Limb (tissue), 2 donors: ENCODE data around the gene RASA3.

ENCODE experiments used
- DNase-seq, 2 donors: peaks; one replicate each; pipeline ENCODE4 v3.0.0-alpha.2; 2016; ENCODE audit errors: extremely low spot score in 2 of 2

RASA3 gene

GRCh38 chr13:113956571-113956970, 175.9 kb downstream of the RASA3 start:
- DNase-seq = no peak

GRCh38 chr13:113955691-113956090, 176.7 kb downstream of the RASA3 start:
- no peak for DNase-seq

DNA sequence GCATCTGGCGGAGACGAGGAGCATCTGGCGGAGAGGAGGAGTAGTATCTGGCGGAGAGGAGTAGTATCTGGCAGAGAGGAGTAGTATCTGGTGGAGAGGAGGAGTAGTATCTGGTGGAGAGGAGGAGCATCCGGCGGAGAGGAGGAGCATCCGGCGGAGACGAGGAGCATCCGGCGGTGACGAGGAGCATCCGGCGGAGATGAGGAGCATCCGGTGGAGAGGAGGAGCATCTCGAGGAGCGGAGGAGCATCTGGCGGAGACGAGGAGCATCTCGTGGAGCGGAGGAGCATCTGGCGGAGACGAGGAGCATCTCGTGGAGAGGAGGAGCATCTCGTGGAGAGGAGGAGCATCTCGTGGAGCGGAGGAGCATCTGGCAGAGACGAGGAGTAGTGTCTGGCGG, 177.2 kb downstream of the RASA3 start:
- DNase-seq = no peak

DNA sequence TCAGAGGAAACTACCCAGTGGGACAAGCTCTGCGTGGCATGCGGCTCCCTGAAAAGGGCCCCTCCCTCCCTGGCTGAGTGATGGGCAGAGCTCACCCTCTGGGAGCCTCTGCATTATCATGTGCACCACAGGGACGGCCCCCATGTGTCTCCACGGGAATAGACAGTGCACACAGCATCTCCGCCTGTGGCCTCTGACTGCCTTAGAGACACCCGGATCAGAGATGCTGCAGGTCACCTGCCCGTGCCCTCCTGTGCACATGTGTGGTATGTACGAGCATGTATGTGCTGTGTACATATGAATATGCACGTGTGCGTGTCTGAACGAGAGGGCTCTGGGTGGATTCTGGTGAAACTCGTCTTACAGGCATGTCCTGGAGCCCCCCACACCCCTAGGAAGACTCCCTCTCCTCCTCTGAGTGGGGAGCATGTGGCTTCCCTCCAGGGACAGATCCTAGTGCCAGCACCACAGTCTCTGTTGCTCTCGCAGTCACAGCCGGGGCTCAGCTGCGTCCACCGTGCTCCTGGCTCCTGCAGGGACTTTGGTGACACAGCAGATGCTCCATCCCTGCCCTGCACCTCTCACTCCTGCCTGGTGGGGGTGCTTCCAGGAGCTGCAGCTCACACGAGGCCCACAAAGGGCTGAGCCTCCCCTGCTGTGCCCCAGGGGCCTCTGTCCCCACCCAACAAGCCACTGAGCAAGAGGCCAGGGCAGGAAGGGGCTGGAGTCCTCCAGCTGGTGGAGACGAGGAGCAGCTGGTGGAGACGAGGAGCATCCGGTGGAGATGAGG, 178.2 kb downstream of the RASA3 start:
- no peak for DNase-seq

- no peak for DNase-seq
Measured at GRCh38 chr13:113953561-113953960, 178.9 kb downstream of the RASA3 start.

DNA sequence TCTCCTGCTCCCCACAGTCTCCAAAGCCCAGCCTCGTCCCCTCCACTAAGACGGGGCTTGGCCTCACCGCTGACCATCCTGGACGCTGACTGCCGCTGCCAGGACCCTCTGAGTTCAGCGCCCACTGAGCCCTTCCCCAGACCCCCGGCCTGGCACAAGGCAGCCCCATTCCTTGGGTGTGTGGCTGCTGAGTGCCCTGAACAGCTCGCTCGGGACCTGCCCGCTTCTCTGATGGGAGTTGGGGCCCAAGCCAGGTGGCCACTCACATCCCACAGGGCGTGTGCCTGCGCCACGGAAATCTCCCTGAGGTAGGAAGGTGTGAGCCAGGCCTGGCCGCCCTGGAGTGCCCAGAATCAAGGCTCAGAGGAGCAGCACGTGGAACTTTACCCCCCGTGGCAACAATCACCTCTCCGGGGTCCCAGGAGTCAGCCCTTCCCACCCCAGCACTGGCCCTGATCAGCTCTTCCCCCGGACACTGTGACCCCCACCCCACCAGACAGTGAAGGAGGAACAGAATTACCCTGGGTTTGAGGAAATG, 179.4 kb downstream of the RASA3 start:
- no peak for DNase-seq

DNA sequence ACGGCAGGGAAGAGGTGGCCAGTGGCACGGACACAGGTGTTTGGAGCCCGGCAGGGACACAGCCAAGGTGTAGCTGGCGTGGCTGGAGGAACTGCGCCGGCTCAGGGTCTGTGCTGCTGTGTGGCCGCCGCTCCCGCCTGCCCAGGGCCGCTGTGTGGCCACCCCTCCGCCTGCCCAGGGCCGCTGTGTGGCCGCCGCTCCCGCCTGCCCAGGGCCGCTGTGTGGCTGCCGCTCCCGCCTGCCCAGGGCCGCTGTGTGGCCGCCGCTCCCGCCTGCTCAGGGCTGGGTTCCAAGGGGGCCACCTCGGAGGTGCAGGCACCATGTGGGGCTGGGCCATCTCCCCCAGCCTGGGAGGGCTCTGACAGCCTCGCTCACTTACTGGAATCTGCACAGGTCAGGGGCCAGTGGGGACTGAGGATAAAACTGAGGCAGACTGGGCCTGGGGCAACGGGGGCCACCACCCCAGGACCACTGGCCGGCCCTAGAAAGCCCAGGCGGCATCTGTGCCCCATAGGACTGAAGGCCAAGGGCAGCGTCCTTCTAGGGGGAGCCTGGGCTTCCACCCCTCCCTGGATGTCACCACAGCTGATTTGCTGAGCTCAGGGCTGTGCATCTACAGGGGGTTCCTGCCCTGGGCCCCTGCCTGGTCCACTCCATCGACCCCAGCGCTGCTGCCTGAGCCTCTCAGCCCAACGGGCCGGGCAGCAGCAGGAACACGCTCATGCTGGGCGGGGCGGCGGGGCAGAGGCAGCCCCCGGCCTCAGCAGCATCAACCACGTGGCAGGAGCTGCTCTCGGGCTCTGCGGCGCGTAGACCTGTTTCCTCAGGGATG, 180.1 kb downstream of the RASA3 start:
- no peak for DNase-seq

DNA sequence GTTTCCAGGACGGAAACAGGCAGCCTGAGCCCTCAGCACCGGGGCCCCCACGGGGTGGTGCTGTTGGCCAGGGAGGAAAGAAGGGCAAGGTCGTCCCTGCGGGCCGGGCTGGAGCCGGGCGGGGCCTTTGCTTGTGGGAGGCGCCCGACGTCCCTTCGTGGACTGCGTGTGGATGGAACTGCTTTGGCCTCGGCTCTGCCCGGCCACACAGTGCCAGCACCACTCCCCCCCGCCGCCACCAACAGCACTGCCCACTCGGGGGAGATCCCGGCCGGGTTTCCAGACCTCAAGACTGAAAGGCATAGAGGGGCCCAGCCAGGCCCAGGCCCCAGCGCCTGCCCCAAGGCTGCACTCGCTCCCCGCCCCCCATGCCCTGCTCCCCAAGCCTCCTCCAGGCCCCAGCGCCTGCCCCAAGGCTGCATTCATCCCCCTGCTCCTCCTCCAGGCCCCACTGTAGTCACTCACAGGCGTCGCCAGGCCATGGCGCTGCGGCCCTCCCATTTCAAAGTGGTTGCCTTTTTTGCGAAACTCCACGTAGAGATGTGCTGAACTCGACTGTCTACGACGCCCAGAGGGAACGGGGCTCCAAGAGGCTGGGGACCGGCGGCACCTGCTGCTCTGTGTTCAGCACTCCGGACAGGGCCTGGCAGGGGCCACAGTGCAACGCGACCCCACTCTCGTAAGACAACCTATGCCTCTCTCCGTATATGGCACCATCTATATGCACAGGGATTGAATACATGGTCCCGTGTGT, 181.0 kb downstream of the RASA3 start:
- DNase-seq = peak; percentile 57 to 77

- no peak for DNase-seq
Measured at GRCh38 chr13:113950451-113951245, 181.8 kb downstream of the RASA3 start.

GRCh38 chr13:113949546-113949945, 182.9 kb downstream of the RASA3 start:
- DNase-seq = no peak

GRCh38 chr13:113948034-113948742, 184.2 kb downstream of the RASA3 start:
- no peak for DNase-seq

DNA sequence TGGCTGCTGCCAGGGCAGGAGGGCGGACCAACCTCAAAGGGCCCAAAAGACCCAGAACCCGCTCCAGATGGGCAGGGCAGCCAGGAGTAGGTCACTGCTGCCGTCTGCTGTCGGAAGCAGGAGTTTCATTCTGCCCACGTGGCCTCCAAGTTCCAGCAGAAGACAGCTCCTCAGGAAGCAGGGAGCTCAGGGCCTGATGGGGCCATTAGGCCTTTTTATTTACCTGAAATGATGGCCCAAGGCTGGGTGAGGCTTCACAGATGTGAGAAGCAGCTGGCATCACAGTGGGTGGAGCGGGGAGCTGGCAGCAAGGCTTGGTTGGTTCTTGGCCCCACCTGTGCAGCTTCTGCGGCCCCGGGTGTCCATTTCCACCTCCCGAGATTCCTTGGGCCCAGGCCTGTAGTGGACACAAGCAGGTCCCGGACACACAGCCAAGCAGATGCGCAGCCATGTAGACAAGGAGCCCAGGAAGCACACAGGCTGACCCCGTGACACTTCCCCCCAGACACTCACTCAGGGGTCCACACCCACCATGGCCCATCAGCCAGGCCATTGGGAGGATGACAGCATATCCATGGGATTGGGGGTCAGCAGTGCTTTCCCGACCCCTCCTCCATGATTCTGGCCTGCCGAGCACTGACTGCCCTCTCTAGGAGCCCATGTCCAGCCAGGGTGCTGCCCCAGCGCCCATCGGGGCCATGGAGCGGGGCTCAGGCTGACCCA, 185.0 kb downstream of the RASA3 start:
- DNase-seq = peak in 1 of 2 donors; percentile 36

DNA sequence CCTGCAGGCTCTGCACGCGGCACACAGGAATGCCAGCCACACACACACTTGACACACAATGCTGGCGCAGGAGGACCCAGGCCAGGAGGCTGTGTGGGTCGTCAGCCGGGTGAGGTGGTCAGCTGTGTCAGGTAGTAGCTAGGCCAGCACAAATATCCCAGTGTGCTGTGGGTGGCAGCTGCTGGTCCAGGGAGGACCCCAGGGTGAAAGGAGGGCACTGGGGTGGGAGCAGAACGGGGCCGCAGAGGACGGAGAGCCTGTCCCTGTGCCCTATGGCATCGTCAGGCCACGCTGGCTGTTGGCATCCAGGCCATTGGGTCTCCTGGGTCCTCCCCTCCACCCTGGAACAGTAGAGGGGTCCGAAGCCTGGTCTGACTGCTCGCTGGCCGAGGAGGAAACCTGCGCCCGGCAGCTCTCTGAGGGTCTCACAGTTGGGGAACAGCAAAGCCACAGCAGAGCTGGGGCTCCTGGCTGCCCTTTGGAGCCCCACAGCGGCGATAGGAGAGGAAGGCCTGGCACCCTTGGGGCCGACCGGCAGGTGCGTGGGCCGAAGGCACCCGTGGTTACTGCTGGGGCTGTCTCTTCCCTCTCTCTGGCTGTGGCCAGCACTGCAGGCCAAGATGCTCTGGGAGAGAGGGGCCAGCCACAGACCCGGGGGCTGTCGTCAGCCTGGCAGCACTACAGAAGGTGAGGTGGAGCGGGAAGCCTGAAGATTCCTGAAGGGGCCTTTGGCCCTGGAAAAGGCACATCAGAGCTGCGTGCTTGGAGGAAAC, 185.8 kb downstream of the RASA3 start:
- no peak for DNase-seq

- no peak for DNase-seq
Measured at GRCh38 chr13:113945857-113946408, 186.5 kb downstream of the RASA3 start.

GRCh38 chr13:113943821-113944565, 188.4 kb downstream of the RASA3 start:
- DNase-seq = no peak

DNA sequence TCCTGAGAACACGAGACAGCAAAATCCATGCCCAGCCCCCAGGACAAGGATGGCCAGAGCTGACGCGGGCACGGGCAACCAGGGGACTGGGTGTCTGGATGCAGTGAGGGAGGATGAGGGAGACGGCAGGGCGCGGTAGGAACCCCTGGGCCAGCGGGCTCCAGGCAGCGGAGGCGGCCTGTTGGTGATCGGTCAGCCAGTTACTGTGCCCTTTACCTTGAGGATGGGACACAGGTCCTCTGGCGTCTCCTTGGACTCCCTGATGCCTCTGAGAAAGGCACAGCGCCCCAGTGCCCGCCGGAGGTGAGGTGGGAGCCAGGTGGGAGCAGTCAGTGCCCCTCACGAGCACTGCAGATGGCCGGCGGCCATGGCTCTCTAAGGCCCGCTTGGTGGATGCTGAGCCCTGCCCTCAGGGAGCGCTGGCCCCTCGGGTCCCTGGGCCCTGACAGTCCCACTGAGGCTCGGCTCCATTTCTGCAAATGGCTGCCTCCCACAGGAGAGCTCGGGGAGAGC, 189.8 kb downstream of the RASA3 start:
- no peak for DNase-seq

DNA sequence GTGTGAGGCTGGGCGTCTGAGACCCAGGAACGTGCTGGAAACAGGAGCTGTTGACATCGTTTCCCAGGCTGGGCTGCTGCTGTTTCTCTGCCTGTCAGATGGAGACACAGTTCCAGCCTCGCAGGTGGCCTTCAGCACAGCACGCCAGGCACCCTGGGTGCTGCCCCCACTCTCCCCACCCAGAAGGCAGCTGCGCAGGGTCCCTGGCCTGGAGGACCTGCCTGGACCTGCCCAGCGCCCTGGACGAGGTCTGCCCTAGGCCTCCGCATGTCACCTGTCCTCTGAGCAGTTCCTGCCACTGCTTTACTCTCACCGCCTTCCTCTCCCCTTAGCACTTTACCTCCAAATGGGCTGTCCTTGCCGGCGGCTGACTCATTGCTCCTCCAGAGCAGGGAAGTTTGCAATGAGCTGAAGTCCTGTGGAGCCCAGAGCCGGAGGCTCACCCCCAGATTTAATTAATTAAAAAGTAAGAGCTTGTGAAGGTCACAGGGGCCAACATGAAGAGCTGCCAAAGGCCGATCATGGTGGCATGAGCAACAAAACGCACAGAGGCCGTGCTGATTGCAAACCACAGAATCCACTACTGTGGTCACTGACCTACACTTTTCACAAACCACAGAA, 190.7 kb downstream of the RASA3 start:
- no peak for DNase-seq
